NCI-H345 treated with DMSO at 0.1 percent for 48 hours (cell line): ENCODE measurements around the gene DNAJC8.

Experiments used
- DNase-seq: peaks from one replicate; lab custom pipeline; 2025; ENCODE audit not compliant: unreplicated experiment; lab: John Stamatoyannopoulos, UW

The DNAJC8 gene

GRCh38 chr1:28173980-28174297 lies 58.9 kb downstream of the DNAJC8 start:
- DNase-seq = no peak

- DNase-seq = no peak
Measured at GRCh38 chr1:28173151-28173979, 59.5 kb downstream of the DNAJC8 start.

- DNase-seq = no peak
Measured at GRCh38 chr1:28172713-28173150, 60.1 kb downstream of the DNAJC8 start.

GRCh38 chr1:28171246-28171645 lies 61.6 kb downstream of the DNAJC8 start:
- DNase-seq = no peak

GRCh38 chr1:28170001-28170596 lies 62.7 kb downstream of the DNAJC8 start:
- no peak for DNase-seq

- no peak for DNase-seq
Measured at GRCh38 chr1:28163496-28164161, 69.2 kb downstream of the DNAJC8 start.

- DNase-seq = no peak
Measured at GRCh38 chr1:28162151-28162550, 70.7 kb downstream of the DNAJC8 start.

GRCh38 chr1:28161751-28162150 lies 71.1 kb downstream of the DNAJC8 start:
- DNase-seq = no peak

- DNase-seq = no peak
Measured at GRCh38 chr1:28160782-28161266, 72.0 kb downstream of the DNAJC8 start.

- no peak for DNase-seq
Measured at GRCh38 chr1:28159680-28160079, 73.1 kb downstream of the DNAJC8 start.

GRCh38 chr1:28159243-28159642 lies 73.6 kb downstream of the DNAJC8 start:
- DNase-seq = no peak

GRCh38 chr1:28157894-28158293 lies 74.9 kb downstream of the DNAJC8 start:
- no peak for DNase-seq

- no peak for DNase-seq
Measured at GRCh38 chr1:28156821-28157220, 76.0 kb downstream of the DNAJC8 start.

GRCh38 chr1:28155628-28156027 lies 77.2 kb downstream of the DNAJC8 start:
- DNase-seq = no peak

GRCh38 chr1:28154078-28154594 lies 78.7 kb downstream of the DNAJC8 start:
- no peak for DNase-seq
